ENCODE results near the gene DGAT2. TPM values are rescaled to one million over a fixed set of nuclear protein-coding genes. Genes with fewer than 3 reads are reported as not detected.
A peak's percentile ranks its signal among the peaks of the same experiment; 100 is the strongest.

Gene DGAT2
- total RNA-seq, 2 donors from 2014 or later: 9.3 to 38.6 TPM

- peaks cover 7% of the 10 kb centered on the region for H3K4me1 ChIP-seq
- H3K27ac ChIP-seq: no peak overlapping the region
- intact Hi-C loops (cut with DNase I): loop anchor here (10.0 kb wide), 1 partner anchor 64 kb away; no protein-coding TSS in a partner anchor
- no peak overlapping the region for H3K4me3 ChIP-seq
- H3K36me3 ChIP-seq (replicated peaks in 1 of 2; ENCODE audit: insufficient read depth in 1 of 2, low read depth in 2 of 2): no peaks in the 10 kb centered on the region
- no peak for TF ChIP-seq POLR2A (IDR thresholded peaks at IDR 0.05)
- TF ChIP-seq, protein P1, sequence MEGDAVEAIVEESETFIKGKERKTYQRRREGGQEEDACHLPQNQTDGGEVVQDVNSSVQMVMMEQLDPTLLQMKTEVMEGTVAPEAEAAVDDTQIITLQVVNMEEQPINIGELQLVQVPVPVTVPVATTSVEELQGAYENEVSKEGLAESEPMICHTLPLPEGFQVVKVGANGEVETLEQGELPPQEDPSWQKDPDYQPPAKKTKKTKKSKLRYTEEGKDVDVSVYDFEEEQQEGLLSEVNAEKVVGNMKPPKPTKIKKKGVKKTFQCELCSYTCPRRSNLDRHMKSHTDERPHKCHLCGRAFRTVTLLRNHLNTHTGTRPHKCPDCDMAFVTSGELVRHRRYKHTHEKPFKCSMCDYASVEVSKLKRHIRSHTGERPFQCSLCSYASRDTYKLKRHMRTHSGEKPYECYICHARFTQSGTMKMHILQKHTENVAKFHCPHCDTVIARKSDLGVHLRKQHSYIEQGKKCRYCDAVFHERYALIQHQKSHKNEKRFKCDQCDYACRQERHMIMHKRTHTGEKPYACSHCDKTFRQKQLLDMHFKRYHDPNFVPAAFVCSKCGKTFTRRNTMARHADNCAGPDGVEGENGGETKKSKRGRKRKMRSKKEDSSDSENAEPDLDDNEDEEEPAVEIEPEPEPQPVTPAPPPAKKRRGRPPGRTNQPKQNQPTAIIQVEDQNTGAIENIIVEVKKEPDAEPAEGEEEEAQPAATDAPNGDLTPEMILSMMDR (IDR thresholded peaks at IDR 0.05): no peak
- ATAC-seq (no peak), DNase-seq (no peak)
- no peaks in the 10 kb centered on the region for H3K27me3 ChIP-seq
- WGBS, 2 donors: 61 to 66% methylated on average over 6 of the region's 6 CpGs
- no peaks in the 10 kb centered on the region for H3K9me3 ChIP-seq
Measured at GRCh38 chr11:75800728-75801361, 32.3 kb downstream of the DGAT2 start.

- H3K4me3 ChIP-seq: no peak overlapping the region
- no peaks in the 10 kb centered on the region for H3K9me3 ChIP-seq
- H3K27me3 ChIP-seq: no peaks in the 10 kb centered on the region
- 80 to 90% methylated on average over 5 to 9 of the region's 9 CpGs for WGBS, 2 donors
- TF ChIP-seq POLR2A (IDR thresholded peaks at IDR 0.05): no peak
- TF ChIP-seq, protein P1 (IDR thresholded peaks at IDR 0.05): no peak
- H3K4me1 ChIP-seq: peaks cover under 1% of the 10 kb centered on the region
- DNase-seq (peak in 1 of 4 donors; percentile 60), ATAC-seq (no peak)
- intact Hi-C loops (cut with DNase I): loop anchor here (10.0 kb wide), 1 partner anchor 63 kb away; no protein-coding TSS in a partner anchor
- H3K27ac ChIP-seq: no peak overlapping the region
- H3K36me3 ChIP-seq (replicated peaks in 1 of 2; ENCODE audit: insufficient read depth in 1 of 2, low read depth in 2 of 2): no peaks in the 10 kb centered on the region
Measured at GRCh38 chr11:75801362-75802020, 32.9 kb downstream of the DGAT2 start.

DNA sequence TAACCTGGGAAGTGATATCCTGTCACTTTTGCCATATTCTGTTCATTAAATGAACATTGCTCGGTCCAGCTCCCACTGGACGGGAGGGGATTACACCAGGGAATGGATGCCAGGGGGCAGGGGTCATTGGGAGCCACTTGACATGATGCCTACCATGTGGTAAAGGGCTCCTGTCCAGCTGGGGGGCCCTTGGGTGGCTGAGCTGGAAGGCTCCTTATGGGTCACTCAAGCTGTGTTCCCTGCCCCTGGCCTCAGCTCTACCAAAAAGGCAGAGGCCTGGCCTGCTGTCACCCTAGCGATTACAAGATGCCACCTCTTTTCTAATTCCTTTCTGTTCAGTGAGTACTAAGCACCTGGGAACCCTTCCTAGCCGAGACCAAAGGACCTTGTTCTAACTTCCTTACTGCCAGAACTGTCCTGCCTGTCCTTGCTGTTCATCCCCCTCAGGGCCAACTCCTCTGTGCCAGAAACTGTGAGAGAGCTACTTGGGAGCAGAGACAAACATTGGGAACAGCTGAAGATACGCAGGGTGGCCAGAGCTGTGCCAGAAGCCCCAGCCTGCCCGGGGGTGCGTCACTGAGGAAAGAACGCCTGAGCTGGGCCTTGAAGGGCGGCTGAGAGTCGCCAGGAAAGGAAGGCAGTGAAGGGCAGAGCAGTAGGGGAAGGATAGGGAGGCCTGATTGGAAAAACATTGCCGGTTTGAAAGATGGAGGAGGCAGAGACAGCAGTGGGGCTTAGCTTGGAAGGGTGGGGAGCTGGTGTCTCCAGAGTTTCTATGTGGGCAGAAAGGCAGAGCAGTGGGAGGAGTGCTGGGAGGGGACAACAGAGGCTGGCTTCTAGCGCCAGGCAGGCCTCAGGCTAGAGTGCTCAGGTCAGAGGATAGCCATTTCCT, 33.7 kb downstream of the DGAT2 start:
- ATAC-seq (no peak), DNase-seq (no peak)
- Histone ChIP-seq H3K4me1 (no peaks in the 10 kb centered on the region), H3K9me3 (no peaks in the 10 kb centered on the region), H3K4me3 (no peak overlapping the region), H3K36me3 (replicated peaks in 1 of 2; ENCODE audit: insufficient read depth in 1 of 2, low read depth in 2 of 2) (no peaks in the 10 kb centered on the region), H3K27me3 (no peaks in the 10 kb centered on the region), H3K27ac (no peak overlapping the region)
- WGBS, 2 donors: 81 to 88% methylated on average over 12 of the region's 12 CpGs
- TF ChIP-seq, protein P1 (IDR thresholded peaks at IDR 0.05): no peak
- TF ChIP-seq POLR2A (IDR thresholded peaks at IDR 0.05): no peak
- intact Hi-C loops (cut with DNase I): loop anchor here (10.0 kb wide), 1 partner anchor 63 kb away; no protein-coding TSS in a partner anchor

DNA sequence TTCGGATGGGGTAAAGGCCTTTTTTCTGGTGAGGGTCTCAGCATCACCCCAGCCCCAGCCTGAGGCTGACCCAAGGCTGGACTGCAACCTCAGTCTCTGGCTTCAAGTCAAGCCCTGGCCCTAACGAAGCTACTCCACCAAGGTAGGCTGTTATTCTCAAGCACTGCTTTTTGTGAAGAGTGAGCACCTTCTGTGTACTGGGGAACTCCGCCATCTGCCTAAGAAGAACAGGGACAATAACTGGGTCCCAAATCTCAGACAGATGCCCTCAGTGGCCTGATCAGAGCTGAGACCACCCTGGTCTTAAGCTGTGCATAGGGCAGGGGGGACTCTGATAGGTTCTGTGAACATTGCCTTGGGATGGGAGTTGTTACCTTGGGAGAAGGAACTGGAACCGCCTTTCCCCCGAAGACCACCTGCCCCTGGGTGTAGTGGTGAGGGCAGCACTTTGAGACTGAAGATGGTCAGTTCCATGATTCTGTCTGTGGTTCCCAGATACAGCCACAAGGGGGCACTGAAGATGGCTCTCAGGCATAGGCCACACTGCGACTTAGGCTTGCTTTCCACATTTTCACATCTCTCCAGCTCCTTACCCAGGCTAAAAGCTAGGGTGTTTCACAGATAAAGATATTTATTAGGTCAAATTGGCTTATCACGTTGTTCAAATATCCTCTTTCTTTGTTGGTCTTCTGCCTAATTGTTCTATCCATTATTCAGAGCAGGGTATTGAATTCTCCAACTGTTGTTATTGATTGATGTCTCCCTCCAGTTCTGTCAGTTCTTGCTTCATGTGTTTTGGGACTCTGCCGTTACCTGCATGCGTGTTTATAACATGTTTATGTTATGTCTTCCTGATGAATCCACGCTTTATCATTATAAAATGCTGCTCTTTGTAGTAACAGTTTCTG, 34.6 kb downstream of the DGAT2 start:
- WGBS, 2 donors: 30 to 32% methylated on average over 9 to 10 of the region's 10 CpGs
- no peaks in the 10 kb centered on the region for H3K4me1 ChIP-seq
- no peaks in the 10 kb centered on the region for H3K36me3 ChIP-seq (replicated peaks in 1 of 2; ENCODE audit: insufficient read depth in 1 of 2, low read depth in 2 of 2)
- H3K9me3 ChIP-seq: no peaks in the 10 kb centered on the region
- no peak overlapping the region for H3K4me3 ChIP-seq
- TF ChIP-seq, protein P1 (IDR thresholded peaks at IDR 0.05): peak; percentile 65 to 86 (median 85)
- no peak for TF ChIP-seq POLR2A (IDR thresholded peaks at IDR 0.05)
- no peaks in the 10 kb centered on the region for H3K27me3 ChIP-seq
- H3K27ac ChIP-seq: no peak overlapping the region
- intact Hi-C loops (cut with DNase I): loop anchor here (10.0 kb wide), 1 partner anchor 62 kb away; no protein-coding TSS in a partner anchor
- DNase-seq: peak; percentile 77 to 85 (median 80)
- peak; percentile 92 for ATAC-seq

Measured in body of pancreas (tissue), 4 donors.